ENCODE results near the gene PLD1. TPM values are rescaled to one million over a fixed set of nuclear protein-coding genes. Genes with fewer than 3 reads are reported as not detected.
A peak's percentile ranks its signal among the peaks of the same experiment; 100 is the strongest.

The PLD1 gene
- total and polyA plus RNA-seq, 8 donors, result 3.4 to 43.0 (median 11.0) TPM

- intact Hi-C loops (cut with DNase I; ENCODE audit: low total_unique reads), result no loop called here
- TF ChIP-seq CTCF (IDR thresholded peaks at IDR 0.05) (no peak), POLR2A (IDR thresholded peaks at IDR 0.05) (no peak), POLR2AphosphoS5 (IDR thresholded peaks at IDR 0.05) (no peak), EP300 (IDR thresholded peaks at IDR 0.05) (no peak)
- H3K36me3 ChIP-seq, result no peaks in the 10 kb centered on the region
- no peaks in the 10 kb centered on the region for H3K27me3 ChIP-seq
- no peak for DNase-seq
- H3K27ac ChIP-seq, result peak overlapping the region in 3 of 5 donors; percentile 30 to 70 (median 56)
- peaks cover 0 to 38% (median 17%) of the 10 kb centered on the region in 4 donors for H3K4me1 ChIP-seq
- no peaks in the 10 kb centered on the region for H3K9me3 ChIP-seq
- H3K4me3 ChIP-seq, result no peak overlapping the region
Measured at GRCh38 chr3:171830518-171830875, 20.2 kb upstream of the PLD1 start.

GRCh38 chr3:171829841-171830517 is 19.7 kb upstream of the PLD1 start:
- Histone ChIP-seq H3K36me3 (no peaks in the 10 kb centered on the region), H3K27me3 (no peaks in the 10 kb centered on the region), H3K9me3 (no peaks in the 10 kb centered on the region), H3K4me1 (peaks cover 0 to 41% (median 19%) of the 10 kb centered on the region in 4 donors), H3K27ac (peak overlapping the region in 3 of 5 donors; percentile 30 to 70 (median 56)), H3K4me3 (no peak overlapping the region)
- intact Hi-C loops (cut with DNase I; ENCODE audit: low total_unique reads), result no loop called here
- 13 to 20% (median 17%) methylated on average over 6 of the region's 6 CpGs for WGBS, 5 donors
- no peak for TF ChIP-seq EP300 (IDR thresholded peaks at IDR 0.05)
- TF ChIP-seq POLR2A (IDR thresholded peaks at IDR 0.05), result no peak
- TF ChIP-seq CTCF (IDR thresholded peaks at IDR 0.05), result peak in 5 of 7 experiments; percentile 53 to 64 (median 60)
- TF ChIP-seq POLR2AphosphoS5 (IDR thresholded peaks at IDR 0.05), result peak; percentile 46 to 65 (median 62)
- DNase-seq, result peak; percentile 74 to 89

- TF ChIP-seq POLR2AphosphoS5 (IDR thresholded peaks at IDR 0.05) (no peak), POLR2A (IDR thresholded peaks at IDR 0.05) (no peak), EP300 (IDR thresholded peaks at IDR 0.05) (no peak), CTCF (IDR thresholded peaks at IDR 0.05) (no peak)
- Histone ChIP-seq H3K27me3 (no peaks in the 10 kb centered on the region), H3K36me3 (no peaks in the 10 kb centered on the region), H3K27ac (peak overlapping the region in 3 of 5 donors; percentile 43 to 70 (median 56)), H3K9me3 (no peaks in the 10 kb centered on the region), H3K4me1 (peaks cover 0 to 41% (median 15%) of the 10 kb centered on the region in 4 donors), H3K4me3 (no peak overlapping the region)
- DNase-seq, result no peak
- 70 to 89% (median 78%) methylated on average over 5 of the region's 5 CpGs for WGBS, 5 donors
- intact Hi-C loops (cut with DNase I; ENCODE audit: low total_unique reads), result no loop called here
Measured at GRCh38 chr3:171828902-171829770, 18.9 kb upstream of the PLD1 start.

- Histone ChIP-seq H3K9me3 (no peaks in the 10 kb centered on the region), H3K27me3 (no peaks in the 10 kb centered on the region), H3K4me1 (peaks cover 0 to 37% (median 9%) of the 10 kb centered on the region in 4 donors), H3K27ac (peak overlapping the region in 1 of 5 donors; percentile 70), H3K36me3 (no peaks in the 10 kb centered on the region), H3K4me3 (no peak overlapping the region)
- TF ChIP-seq CTCF (IDR thresholded peaks at IDR 0.05), result no peak
- TF ChIP-seq EP300 (IDR thresholded peaks at IDR 0.05), result no peak
- TF ChIP-seq POLR2AphosphoS5 (IDR thresholded peaks at IDR 0.05), result no peak
- no peak for TF ChIP-seq POLR2A (IDR thresholded peaks at IDR 0.05)
- WGBS, 5 donors, result 71 to 79% (median 76%) methylated on average over 10 of the region's 10 CpGs
- intact Hi-C loops (cut with DNase I; ENCODE audit: low total_unique reads), result no loop called here
- DNase-seq, result no peak
Measured at GRCh38 chr3:171827836-171828458, 17.7 kb upstream of the PLD1 start.
